ENCODE results near the gene PRKCZ. TPM values are rescaled to one million over a fixed set of nuclear protein-coding genes. Genes with fewer than 3 reads are reported as not detected.

Gene PRKCZ
- total RNA-seq, 1 experiment from 2014 or later = 0.58 TPM

DNA sequence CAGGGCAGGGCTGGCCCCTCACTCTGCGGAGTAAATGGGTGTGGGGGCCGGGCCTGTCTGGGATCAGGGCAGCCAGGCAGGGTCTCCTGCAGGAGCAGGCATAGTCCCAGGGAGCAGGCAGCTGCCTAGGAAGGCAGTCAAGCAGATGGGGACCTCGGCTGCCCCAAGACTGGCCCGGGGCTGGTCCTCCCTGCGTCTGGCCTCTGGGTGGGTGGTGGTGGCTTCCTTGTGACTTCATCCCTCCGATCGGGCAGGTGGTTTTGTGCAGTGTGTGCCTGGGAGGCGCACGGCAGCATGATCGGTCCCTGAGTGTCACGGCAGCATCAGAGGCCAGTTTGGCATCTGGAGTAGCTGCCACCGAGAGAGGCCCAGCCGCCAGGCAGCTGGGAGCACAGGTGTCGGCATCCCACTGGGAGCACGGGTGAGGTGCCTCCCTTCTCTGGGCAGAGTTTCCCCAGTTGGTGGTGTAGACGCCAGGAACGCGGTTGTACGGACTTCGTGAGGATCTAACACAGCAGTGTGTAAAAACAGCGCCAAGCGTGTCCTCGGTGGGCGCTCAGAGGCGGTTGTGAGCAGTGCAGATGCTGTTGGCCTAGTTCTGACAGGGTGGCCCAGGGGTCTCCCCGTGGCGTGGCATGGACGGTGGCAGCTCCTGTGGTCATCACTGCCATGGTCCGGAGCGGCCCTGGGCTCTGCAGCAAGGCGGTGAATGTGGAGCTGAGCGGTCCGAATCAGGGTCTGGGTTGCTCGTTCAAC, 45.9 kb downstream of the PRKCZ start:
- no peaks in the 10 kb centered on the region for H3K36me3 ChIP-seq
- peaks cover 7% of the 10 kb centered on the region; the same call in 1 of the 2 replicates for H3K9me3 ChIP-seq (replicated peaks)
- H3K4me3 ChIP-seq = no peak overlapping the region
- DNase-seq (ENCODE audit: low read depth in 1 of 2, low spot score in 2 of 2) = no peak
- peaks cover 2% of the 10 kb centered on the region; the same call in 1 of the 2 replicates for H3K27me3 ChIP-seq (replicated peaks)
- no peaks in the 10 kb centered on the region for H3K4me1 ChIP-seq (replicated peaks)
- H3K27ac ChIP-seq = no peak overlapping the region

DNA sequence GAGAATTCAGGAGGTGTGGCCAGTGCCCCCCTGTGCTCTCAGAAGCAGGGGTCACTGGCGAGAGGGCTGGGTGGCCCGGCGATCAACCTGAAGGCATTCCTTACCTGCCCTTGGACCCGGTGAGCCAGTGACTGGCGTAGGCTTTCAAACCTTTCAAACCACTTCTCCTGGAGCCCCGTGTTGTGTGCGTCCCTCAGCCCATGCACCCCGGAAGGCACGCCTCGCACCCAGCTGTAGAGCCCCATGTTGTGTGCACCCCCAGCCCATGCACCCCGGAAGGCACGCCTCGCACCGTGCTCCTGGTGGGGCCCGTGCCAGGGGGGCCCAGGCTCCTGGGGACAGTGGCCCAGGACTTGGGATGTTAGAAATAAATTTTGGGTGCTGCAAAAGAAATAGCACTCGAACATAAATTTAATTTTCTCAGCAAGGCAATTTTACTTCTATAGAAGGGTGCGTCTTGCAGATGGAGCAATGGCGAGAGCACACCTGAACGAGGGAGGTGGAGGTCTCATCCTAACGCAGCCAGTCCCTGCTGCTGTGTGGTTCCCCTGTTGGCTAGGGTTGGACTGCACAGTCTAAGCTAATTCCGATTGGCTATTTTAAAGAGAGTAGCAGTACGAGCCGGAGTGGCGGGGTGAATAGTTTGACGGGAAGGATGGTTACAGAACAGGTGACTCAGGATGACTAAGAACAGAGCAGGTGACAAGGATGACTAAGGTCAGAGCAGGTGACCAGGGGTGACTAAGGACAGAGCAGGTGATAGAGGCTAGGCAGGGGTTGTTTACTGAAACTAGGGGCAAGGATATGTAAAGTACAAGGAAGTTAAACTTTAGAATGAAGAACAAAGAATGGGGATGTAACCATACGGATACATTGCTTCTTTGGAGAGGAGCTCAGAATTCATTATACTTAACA, 47.4 kb downstream of the PRKCZ start:
- Histone ChIP-seq H3K4me3 (no peak overlapping the region), H3K4me1 (replicated peaks) (no peaks in the 10 kb centered on the region), H3K36me3 (no peaks in the 10 kb centered on the region), H3K27ac (no peak overlapping the region), H3K9me3 (replicated peaks) (peaks cover 7% of the 10 kb centered on the region; the same call in 1 of the 2 replicates), H3K27me3 (replicated peaks) (peaks cover 2% of the 10 kb centered on the region; the same call in 1 of the 2 replicates)
- DNase-seq (ENCODE audit: low read depth in 1 of 2, low spot score in 2 of 2) = no peak

DNA sequence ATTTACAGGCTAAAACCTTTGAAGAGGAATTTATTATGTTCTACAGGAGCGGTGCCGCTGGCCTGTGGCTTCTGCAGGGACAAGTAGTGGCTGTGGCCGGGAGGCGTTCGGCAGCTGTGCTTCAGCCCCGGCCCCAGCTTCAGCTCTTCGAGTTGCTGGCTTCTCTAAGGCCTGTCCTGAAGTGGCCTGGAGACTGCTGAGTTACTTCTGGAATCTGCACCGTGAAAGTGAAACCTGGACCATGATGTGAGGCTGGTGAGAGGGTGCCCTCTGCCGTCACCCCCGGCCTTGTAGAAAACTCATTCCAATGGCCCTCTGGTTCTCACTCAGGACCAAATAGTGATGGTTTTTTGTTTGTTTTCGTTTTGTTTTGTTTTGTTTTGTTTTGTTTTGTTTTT, 48.1 kb downstream of the PRKCZ start:
- no peak overlapping the region for H3K4me3 ChIP-seq
- peaks cover 7% of the 10 kb centered on the region; the same call in 1 of the 2 replicates for H3K9me3 ChIP-seq (replicated peaks)
- H3K27ac ChIP-seq = no peak overlapping the region

GRCh38 chr1:2098839-2099785, 48.9 kb downstream of the PRKCZ start:
- H3K9me3 ChIP-seq (replicated peaks) = peaks cover 7% of the 10 kb centered on the region; the same call in 1 of the 2 replicates
- peaks cover 2% of the 10 kb centered on the region; the same call in 1 of the 2 replicates for H3K27me3 ChIP-seq (replicated peaks)
- no peak overlapping the region for H3K27ac ChIP-seq
- DNase-seq (ENCODE audit: low read depth in 1 of 2, low spot score in 2 of 2) = no peak
- H3K4me1 ChIP-seq (replicated peaks) = no peaks in the 10 kb centered on the region
- H3K4me3 ChIP-seq = no peak overlapping the region
- no peaks in the 10 kb centered on the region for H3K36me3 ChIP-seq

More for the DNA sequence above, 48.1 kb downstream of the PRKCZ start:
- Histone ChIP-seq H3K36me3 (no peaks in the 10 kb centered on the region), H3K27me3 (replicated peaks) (peaks cover 2% of the 10 kb centered on the region; the same call in 1 of the 2 replicates), H3K4me1 (replicated peaks) (no peaks in the 10 kb centered on the region)
- no peak for DNase-seq (ENCODE audit: low read depth in 1 of 2, low spot score in 2 of 2)

DNA sequence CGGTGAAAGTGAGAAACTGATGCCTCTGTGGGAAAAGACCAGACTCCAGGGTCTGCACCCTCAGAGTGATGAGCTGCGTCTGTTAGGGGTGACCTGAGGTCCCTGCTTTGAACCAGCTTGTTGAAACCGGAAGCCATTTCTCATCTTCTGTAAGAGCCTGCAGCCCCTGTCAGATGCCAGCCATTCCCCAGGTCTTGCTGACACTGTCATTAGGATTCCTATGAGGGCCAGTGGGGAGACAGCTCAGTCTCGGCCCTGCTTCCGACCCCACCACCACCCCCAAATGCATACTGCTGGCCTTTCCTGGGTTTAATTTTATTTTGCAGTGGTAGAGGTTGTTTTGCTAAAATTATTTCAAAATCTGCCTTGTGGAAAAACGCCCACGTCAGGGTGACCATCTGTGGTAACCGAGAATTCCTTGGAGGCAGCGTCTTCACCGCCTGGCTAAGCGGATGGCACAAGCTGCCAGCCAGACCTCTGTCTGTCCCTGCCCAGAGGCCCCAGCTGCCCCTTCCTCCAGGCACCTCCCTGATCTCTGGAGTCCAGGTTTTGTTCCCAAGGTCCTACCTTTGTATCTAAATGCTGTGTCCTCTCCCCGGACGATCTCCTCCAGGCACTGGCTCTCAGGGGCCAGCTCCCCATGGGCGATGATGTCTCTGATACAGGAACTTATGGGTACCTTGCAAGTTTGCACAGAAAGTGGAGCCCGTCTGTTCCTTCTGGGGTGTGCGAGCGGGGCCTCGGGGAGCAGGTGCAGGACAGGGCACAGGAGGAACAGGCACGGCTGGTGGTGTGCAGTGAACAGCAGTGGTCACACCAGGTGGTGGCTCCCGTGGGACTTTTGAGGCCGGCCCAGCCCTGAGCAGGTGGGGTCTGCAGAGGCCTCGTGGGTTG, 49.9 kb downstream of the PRKCZ start:
- Histone ChIP-seq H3K27me3 (replicated peaks) (peaks cover 2% of the 10 kb centered on the region; the same call in 1 of the 2 replicates), H3K4me1 (replicated peaks) (no peaks in the 10 kb centered on the region), H3K4me3 (no peak overlapping the region), H3K36me3 (no peaks in the 10 kb centered on the region), H3K9me3 (replicated peaks) (peaks cover 7% of the 10 kb centered on the region; the same call in 1 of the 2 replicates), H3K27ac (no peak overlapping the region)
- DNase-seq (ENCODE audit: low read depth in 1 of 2, low spot score in 2 of 2) = no peak

- Histone ChIP-seq H3K27ac (no peak overlapping the region), H3K4me1 (replicated peaks) (no peaks in the 10 kb centered on the region), H3K27me3 (replicated peaks) (peaks cover 2% of the 10 kb centered on the region; the same call in 1 of the 2 replicates), H3K9me3 (replicated peaks) (peaks cover 7% of the 10 kb centered on the region; the same call in 1 of the 2 replicates), H3K4me3 (no peak overlapping the region), H3K36me3 (no peaks in the 10 kb centered on the region)
- no peak for DNase-seq (ENCODE audit: low read depth in 1 of 2, low spot score in 2 of 2)
These were observed 50.5 kb downstream of the PRKCZ start for GRCh38 chr1:2100780-2101108.

GRCh38 chr1:2101531-2101930, 51.3 kb downstream of the PRKCZ start:
- peaks cover 2% of the 10 kb centered on the region; the same call in 1 of the 2 replicates for H3K27me3 ChIP-seq (replicated peaks)
- peaks cover 4% of the 10 kb centered on the region; the same call in 1 of the 2 replicates for H3K9me3 ChIP-seq (replicated peaks)
- no peaks in the 10 kb centered on the region for H3K4me1 ChIP-seq (replicated peaks)
- H3K36me3 ChIP-seq = no peaks in the 10 kb centered on the region
- H3K4me3 ChIP-seq = no peak overlapping the region
- no peak overlapping the region for H3K27ac ChIP-seq
- no peak for DNase-seq (ENCODE audit: low read depth in 1 of 2, low spot score in 2 of 2)

DNA sequence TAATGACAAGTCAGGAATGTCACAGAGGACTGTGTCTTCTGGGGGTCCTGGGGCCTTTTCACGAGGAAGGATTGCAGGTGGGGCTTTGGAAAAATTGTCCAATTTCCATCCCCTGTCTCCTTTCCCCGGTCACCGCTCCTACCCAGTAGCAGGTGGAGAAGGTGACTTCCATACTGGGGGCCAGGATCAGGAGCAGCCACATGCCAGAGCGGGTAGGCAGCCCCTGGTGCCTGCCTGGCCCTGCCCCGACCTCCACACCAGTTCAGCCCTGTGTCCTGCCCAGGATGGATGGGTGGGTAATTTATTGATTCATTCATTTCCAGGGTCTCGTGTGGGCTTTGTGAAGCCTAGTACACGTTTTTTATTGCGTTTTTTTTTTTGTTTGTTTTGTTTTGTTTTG, 51.7 kb downstream of the PRKCZ start:
- H3K27ac ChIP-seq = no peak overlapping the region
- no peaks in the 10 kb centered on the region for H3K36me3 ChIP-seq
- H3K4me3 ChIP-seq = no peak overlapping the region
- no peak for DNase-seq (ENCODE audit: low read depth in 1 of 2, low spot score in 2 of 2)
- no peaks in the 10 kb centered on the region for H3K4me1 ChIP-seq (replicated peaks)
- H3K9me3 ChIP-seq (replicated peaks) = no peaks in the 10 kb centered on the region; the same call in 1 of the 2 replicates
- H3K27me3 ChIP-seq (replicated peaks) = peaks cover 2% of the 10 kb centered on the region; the same call in 1 of the 2 replicates

DNA sequence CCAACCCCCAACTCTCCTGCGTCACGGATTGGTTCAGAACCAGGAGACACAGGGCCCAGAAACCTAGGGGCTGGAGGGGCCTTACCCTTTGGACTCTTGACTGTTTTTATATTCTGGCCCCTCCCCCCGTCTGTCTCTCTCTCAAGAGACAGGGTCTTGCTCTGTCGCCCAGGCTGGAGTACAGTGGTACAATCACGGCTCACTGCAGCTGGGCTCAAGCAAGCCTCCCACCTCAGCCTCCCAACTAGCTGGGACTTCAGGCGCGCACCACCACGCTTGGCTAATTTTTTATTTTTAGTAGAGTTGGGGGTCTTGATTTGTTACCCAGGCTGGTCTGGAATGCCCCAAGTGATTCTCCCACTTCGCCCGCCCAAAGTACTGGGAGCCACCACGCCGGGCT, 52.5 kb downstream of the PRKCZ start:
- Histone ChIP-seq H3K27ac (no peak overlapping the region), H3K4me3 (no peak overlapping the region), H3K4me1 (replicated peaks) (no peaks in the 10 kb centered on the region), H3K36me3 (no peaks in the 10 kb centered on the region), H3K27me3 (replicated peaks) (peaks cover 2% of the 10 kb centered on the region; the same call in 1 of the 2 replicates), H3K9me3 (replicated peaks) (no peaks in the 10 kb centered on the region)
- no peak for DNase-seq (ENCODE audit: low read depth in 1 of 2, low spot score in 2 of 2)

GRCh38 chr1:2103266-2103900, 53.2 kb downstream of the PRKCZ start:
- Histone ChIP-seq H3K27ac (no peak overlapping the region), H3K9me3 (replicated peaks) (no peaks in the 10 kb centered on the region), H3K27me3 (replicated peaks) (peaks cover 2% of the 10 kb centered on the region; the same call in 1 of the 2 replicates), H3K36me3 (no peaks in the 10 kb centered on the region), H3K4me1 (replicated peaks) (no peaks in the 10 kb centered on the region), H3K4me3 (no peak overlapping the region)
- DNase-seq (ENCODE audit: low read depth in 1 of 2, low spot score in 2 of 2) = no peak

DNA sequence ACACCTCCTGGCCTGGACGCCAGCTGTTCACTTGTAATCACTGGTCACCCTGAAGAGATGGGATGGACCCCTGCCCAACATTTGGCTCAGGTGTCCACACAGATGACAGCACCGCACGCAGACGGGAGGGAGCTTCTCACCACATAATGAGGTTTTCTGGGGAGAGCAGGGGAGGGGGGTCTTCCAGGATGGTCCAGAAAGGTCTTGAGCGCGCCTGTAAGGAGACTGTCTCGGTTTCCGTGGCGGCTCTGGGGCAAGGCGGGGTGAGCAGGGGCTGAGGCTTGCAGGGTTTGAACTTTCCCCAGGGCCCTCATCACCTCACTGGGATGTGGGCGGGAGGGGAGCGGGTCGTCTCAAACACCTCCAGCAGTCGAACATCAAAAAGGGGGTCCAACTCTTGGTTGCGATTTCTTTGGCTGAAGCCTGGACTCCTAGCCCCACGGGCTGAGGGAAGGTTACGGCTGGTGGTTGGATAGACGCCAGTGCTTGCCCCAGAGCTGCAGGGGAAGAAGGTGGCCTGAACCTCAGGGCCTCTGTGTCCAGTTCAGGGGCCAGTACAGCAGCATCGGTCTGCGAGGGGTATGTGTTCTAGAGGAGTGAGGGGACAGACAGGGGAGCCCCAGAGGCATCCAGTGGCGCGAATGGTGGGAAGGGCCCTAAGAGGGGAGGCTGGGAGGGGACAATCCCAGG, 53.8 kb downstream of the PRKCZ start:
- Histone ChIP-seq H3K4me1 (replicated peaks) (no peaks in the 10 kb centered on the region), H3K27ac (no peak overlapping the region), H3K36me3 (no peaks in the 10 kb centered on the region), H3K9me3 (replicated peaks) (no peaks in the 10 kb centered on the region), H3K27me3 (replicated peaks) (peaks cover 2% of the 10 kb centered on the region; the same call in 1 of the 2 replicates), H3K4me3 (no peak overlapping the region)
- no peak for DNase-seq (ENCODE audit: low read depth in 1 of 2, low spot score in 2 of 2)

Measured in SJSA1 (cell line).